ENCODE measurements around the gene SLC38A3.
"Not testable (repeated sequence)": the region's sequence is repeated elsewhere in the genome, so short reads cannot be mapped to it uniquely, and the experiment has no call there.

SLC38A3 gene

GRCh38 chr3:50210510-50211367 lies 5.7 kb downstream of the SLC38A3 start:
- no peak for DNase-seq (ENCODE audit: low spot score)

- not testable (repeated sequence) for DNase-seq (ENCODE audit: low spot score)
Observed at GRCh38 chr3:50211368-50211717, 6.3 kb downstream of the SLC38A3 start.

GRCh38 chr3:50211930-50212329 lies 6.9 kb downstream of the SLC38A3 start:
- DNase-seq (ENCODE audit: low spot score), result no peak

- no peak for DNase-seq (ENCODE audit: low spot score)
Observed at GRCh38 chr3:50212502-50212901, 7.4 kb downstream of the SLC38A3 start.

- no peak for DNase-seq (ENCODE audit: low spot score)
Observed at GRCh38 chr3:50212971-50213370, 7.9 kb downstream of the SLC38A3 start.

- no peak for DNase-seq (ENCODE audit: low spot score)
Observed at GRCh38 chr3:50213373-50213772, 8.3 kb downstream of the SLC38A3 start.

GRCh38 chr3:50214824-50215223 lies 9.8 kb downstream of the SLC38A3 start:
- no peak for DNase-seq (ENCODE audit: low spot score)

GRCh38 chr3:50215529-50215928 lies 10.5 kb downstream of the SLC38A3 start:
- no peak for DNase-seq (ENCODE audit: low spot score)

GRCh38 chr3:50217681-50218080 lies 12.6 kb downstream of the SLC38A3 start:
- DNase-seq (ENCODE audit: low spot score), result no peak

- no peak for DNase-seq (ENCODE audit: low spot score)
Observed at GRCh38 chr3:50218448-50218847, 13.4 kb downstream of the SLC38A3 start.

- no peak for DNase-seq (ENCODE audit: low spot score)
Observed at GRCh38 chr3:50219285-50219684, 14.2 kb downstream of the SLC38A3 start.

GRCh38 chr3:50220109-50220508 lies 15.0 kb downstream of the SLC38A3 start:
- no peak for DNase-seq (ENCODE audit: low spot score)

- no peak for DNase-seq (ENCODE audit: low spot score)
Observed at GRCh38 chr3:50221051-50221410, 16.0 kb downstream of the SLC38A3 start.

- no peak for DNase-seq (ENCODE audit: low spot score)
Observed at GRCh38 chr3:50221411-50222168, 16.5 kb downstream of the SLC38A3 start.

- DNase-seq (ENCODE audit: low spot score), result no peak
Observed at GRCh38 chr3:50222169-50222528, 17.1 kb downstream of the SLC38A3 start.

- no peak for DNase-seq (ENCODE audit: low spot score)
Observed at GRCh38 chr3:50224639-50225038, 19.6 kb downstream of the SLC38A3 start.

GRCh38 chr3:50226888-50227389 lies 21.9 kb downstream of the SLC38A3 start:
- no peak for DNase-seq (ENCODE audit: low spot score)

GRCh38 chr3:50227390-50228183 lies 22.5 kb downstream of the SLC38A3 start:
- peak; percentile 95 for DNase-seq (ENCODE audit: low spot score)

GRCh38 chr3:50228184-50228763 lies 23.2 kb downstream of the SLC38A3 start:
- not testable (repeated sequence) for DNase-seq (ENCODE audit: low spot score)

GRCh38 chr3:50229490-50229889 lies 24.4 kb downstream of the SLC38A3 start:
- DNase-seq (ENCODE audit: low spot score), result no peak

GRCh38 chr3:50230104-50230793 lies 25.2 kb downstream of the SLC38A3 start:
- DNase-seq (ENCODE audit: low spot score), result no peak

- DNase-seq (ENCODE audit: low spot score), result peak; percentile 61
Observed at GRCh38 chr3:50230794-50231125, 25.7 kb downstream of the SLC38A3 start.
